ENCODE results near the gene HTR3A.

DNA sequence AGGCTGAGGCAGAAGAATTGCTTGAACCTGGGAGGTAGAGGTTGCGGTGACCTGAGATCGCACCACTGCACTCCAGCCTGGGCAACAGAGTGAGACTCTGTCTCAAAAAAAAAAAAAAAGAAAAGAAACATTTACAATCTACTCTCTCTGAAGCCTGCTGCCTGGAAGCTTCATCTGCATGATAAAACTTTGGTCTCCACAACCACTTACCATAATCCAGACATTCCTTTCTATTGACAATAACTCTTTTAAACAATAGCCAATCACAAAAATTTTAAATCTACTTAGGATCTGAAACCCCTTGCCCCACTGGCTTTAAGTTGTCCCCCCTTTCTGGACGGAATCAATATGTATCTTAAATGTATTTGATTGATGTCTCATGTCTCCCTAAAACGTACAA is 25.0 kb upstream of the HTR3A start:
- TF ChIP-seq, protein P1, sequence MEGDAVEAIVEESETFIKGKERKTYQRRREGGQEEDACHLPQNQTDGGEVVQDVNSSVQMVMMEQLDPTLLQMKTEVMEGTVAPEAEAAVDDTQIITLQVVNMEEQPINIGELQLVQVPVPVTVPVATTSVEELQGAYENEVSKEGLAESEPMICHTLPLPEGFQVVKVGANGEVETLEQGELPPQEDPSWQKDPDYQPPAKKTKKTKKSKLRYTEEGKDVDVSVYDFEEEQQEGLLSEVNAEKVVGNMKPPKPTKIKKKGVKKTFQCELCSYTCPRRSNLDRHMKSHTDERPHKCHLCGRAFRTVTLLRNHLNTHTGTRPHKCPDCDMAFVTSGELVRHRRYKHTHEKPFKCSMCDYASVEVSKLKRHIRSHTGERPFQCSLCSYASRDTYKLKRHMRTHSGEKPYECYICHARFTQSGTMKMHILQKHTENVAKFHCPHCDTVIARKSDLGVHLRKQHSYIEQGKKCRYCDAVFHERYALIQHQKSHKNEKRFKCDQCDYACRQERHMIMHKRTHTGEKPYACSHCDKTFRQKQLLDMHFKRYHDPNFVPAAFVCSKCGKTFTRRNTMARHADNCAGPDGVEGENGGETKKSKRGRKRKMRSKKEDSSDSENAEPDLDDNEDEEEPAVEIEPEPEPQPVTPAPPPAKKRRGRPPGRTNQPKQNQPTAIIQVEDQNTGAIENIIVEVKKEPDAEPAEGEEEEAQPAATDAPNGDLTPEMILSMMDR (IDR thresholded peaks at IDR 0.05), result no peak
- TF ChIP-seq POLR2AphosphoS5 (IDR thresholded peaks at IDR 0.05) (no peak), POLR2A (IDR thresholded peaks at IDR 0.05; ENCODE audit: low read depth) (no peak), EP300 (IDR thresholded peaks at IDR 0.05) (no peak)

All from esophagus muscularis mucosa (tissue), 4 donors.